HL-60 (cell line): Measurements from ENCODE around the gene RUNX2.

Experiments
- CTCF ChIP-seq: IDR thresholded peaks from one replicate; pipeline ENCODE4 v1.5.1; 2011; ENCODE audit warnings: low read length, control low read depth, inconsistent platforms; ENCODE audit not compliant: insufficient read depth
- GABPA ChIP-seq: IDR thresholded peaks from 2 replicates; pipeline ENCODE4 v1.6.1; 2012; ENCODE audit warnings: low read depth
- POLR2AphosphoS5 ChIP-seq: IDR thresholded peaks from 2 replicates; pipeline ENCODE4 v1.6.1; 2012; ENCODE audit warnings: low read depth
- REST ChIP-seq: IDR thresholded peaks from 2 replicates; pipeline ENCODE4 v1.6.1; 2012; ENCODE audit warnings: low read depth; ENCODE audit not compliant: insufficient replicate concordance
- SPI1 ChIP-seq: IDR thresholded peaks from 2 replicates; pipeline ENCODE4 v1.6.1; 2012; ENCODE audit warnings: low read depth, mild to moderate bottlenecking, borderline replicate concordance

- TF ChIP-seq POLR2AphosphoS5 (no peak), CTCF (no peak), SPI1 (no peak), GABPA (no peak), REST (no peak)
Observed at GRCh38 chr6:45590696-45591184, 262.6 kb downstream of the RUNX2 start.
